GM06990 (cell line): ENCODE data around the gene ITPRIPL2.

Experiments used
- DNase-seq: peaks from one replicate; pipeline ENCODE4 v3.0.0-alpha.2; 2011; ENCODE audit not compliant: insufficient read length; ENCODE audit errors: extremely low read depth
- H3K27me3 ChIP-seq: replicated peaks from 2 replicates; pipeline ENCODE4 v1.6.0; 2011; ENCODE audit warnings: low read length; ENCODE audit not compliant: control insufficient read depth, insufficient read depth
- H3K36me3 ChIP-seq: 2 replicates; pipeline ENCODE4 v1.5.1; 2011; ENCODE audit warnings: low read length; ENCODE audit not compliant: control insufficient read depth, insufficient read depth
- H3K4me3 ChIP-seq: replicated peaks from 2 replicates; pipeline ENCODE4 v1.5.1; 2011; ENCODE audit warnings: low read depth, mild to moderate bottlenecking, control low read depth, low read length
- CTCF ChIP-seq: IDR thresholded peaks from 2 replicates; pipeline ENCODE4 v1.5.1; 2011; ENCODE audit warnings: low read length, control low read depth, mild to moderate bottlenecking, inconsistent platforms; ENCODE audit not compliant: insufficient read depth, poor library complexity, severe bottlenecking

Gene ITPRIPL2

DNA sequence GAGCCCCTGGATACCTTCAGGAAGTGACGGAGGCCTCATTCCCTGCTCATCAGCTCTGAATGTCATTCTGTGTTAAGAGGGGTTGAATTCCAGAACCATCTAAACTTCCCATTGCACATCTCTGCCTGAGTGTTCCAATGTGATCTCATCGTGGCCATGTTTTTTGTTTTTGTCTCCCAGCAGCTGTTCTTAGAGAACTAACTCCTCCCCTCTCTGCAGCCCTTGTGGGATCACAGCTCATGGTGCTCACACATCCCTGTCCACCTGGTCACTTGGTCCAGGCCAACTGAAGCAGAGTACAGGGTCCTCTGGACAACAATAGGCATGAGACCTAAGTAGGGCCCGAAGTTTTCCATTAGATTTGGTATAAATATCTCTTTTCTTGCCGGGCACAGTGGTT lies 48.3 kb downstream of the ITPRIPL2 start:
- H3K27me3 ChIP-seq = no peaks in the 10 kb centered on the region
- H3K4me3 ChIP-seq = no peak overlapping the region
- H3K36me3 ChIP-seq = no peaks in the 10 kb centered on the region
- no peak for DNase-seq
- no peak for TF ChIP-seq CTCF

GRCh38 chr16:19163215-19163614 lies 49.5 kb downstream of the ITPRIPL2 start:
- no peak for TF ChIP-seq CTCF

DNA sequence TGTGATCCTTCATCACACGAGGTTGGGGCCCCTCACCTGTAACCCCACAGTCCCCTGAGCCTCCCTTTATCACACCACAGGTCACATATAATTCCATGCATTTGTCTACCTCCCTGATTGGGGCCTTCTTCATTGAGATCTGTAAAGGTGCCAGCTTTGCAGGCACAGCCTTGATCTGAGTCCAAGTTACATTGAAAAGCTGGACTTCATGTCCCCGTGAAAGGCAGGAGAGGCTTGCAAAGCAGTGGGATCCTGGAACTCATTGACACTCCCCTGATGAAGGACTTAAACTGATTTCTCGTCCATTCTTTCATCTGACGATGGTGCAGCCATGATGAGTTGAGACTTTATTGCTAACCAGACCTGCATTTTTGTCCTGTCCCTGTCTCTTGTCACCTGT lies 50.5 kb downstream of the ITPRIPL2 start:
- no peak for DNase-seq
- H3K36me3 ChIP-seq = no peaks in the 10 kb centered on the region
- TF ChIP-seq CTCF = no peak
- no peak overlapping the region for H3K4me3 ChIP-seq
- no peaks in the 10 kb centered on the region; the same call in 1 of the 2 replicates for H3K27me3 ChIP-seq

More at GRCh38 chr16:19163215-19163614, 49.5 kb downstream of the ITPRIPL2 start:
- Histone ChIP-seq H3K27me3 (no peaks in the 10 kb centered on the region; the same call in 1 of the 2 replicates), H3K4me3 (no peak overlapping the region), H3K36me3 (no peaks in the 10 kb centered on the region)
- DNase-seq = no peak

- DNase-seq = no peak
- H3K4me3 ChIP-seq = no peak overlapping the region
- no peak for TF ChIP-seq CTCF
These were observed 51.3 kb downstream of the ITPRIPL2 start for GRCh38 chr16:19165101-19165500.

DNA sequence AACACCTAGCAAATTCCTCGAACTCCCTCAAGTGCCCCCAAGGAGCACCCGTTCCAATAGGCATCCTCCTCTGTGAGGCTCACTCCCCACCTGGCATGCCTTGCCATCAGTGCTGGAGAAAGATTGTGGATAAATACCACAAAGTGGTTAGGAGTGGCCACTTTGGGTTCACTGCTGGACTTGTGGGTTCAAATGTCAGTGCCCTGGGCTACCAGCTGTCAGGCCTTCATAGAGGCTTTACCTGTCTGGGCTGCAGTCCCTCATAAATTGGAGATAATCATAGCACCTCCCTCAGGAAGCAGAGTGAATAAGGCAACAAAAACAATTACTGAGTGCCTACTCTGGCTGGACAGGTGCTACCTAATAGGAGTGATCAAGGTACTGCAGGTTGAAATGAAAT lies 52.7 kb downstream of the ITPRIPL2 start:
- no peak for DNase-seq

More at GRCh38 chr16:19165101-19165500, 51.3 kb downstream of the ITPRIPL2 start:
- Histone ChIP-seq H3K36me3 (no peaks in the 10 kb centered on the region), H3K27me3 (no peaks in the 10 kb centered on the region; the same call in 1 of the 2 replicates)

More for the DNA sequence above, 52.7 kb downstream of the ITPRIPL2 start:
- no peaks in the 10 kb centered on the region; the same call in 1 of the 2 replicates for H3K27me3 ChIP-seq
- no peaks in the 10 kb centered on the region for H3K36me3 ChIP-seq
- TF ChIP-seq CTCF = no peak
- H3K4me3 ChIP-seq = no peak overlapping the region
